PC-9 (cell line): ENCODE measurements around the gene MACROD2. TPM values are rescaled to one million over a fixed set of nuclear protein-coding genes. Genes with fewer than 3 reads are reported as not detected.

Experiments
- BruUV-seq: library from RNA; stranded (reverse); fragments of 400-500 nt; replicated peaks from 2 replicates; lab custom pipeline; 2021; lab: Mats Ljungman, UMichigan
- CTCF ChIA-PET: fragments of 300-600 bp; sonication (Branson Sonifier 250); formaldehyde crosslinking; loops from one replicate; lab custom pipeline; 2022; ENCODE audit warnings: antibody characterized with exemption; lab: Charles Lee
- POLR2A ChIA-PET: fragments of 300-600 bp; sonication (Branson Sonifier 250); formaldehyde crosslinking; loops from one replicate; lab custom pipeline; 2022; ENCODE audit warnings: antibody characterized with exemption; ENCODE audit not compliant: unreplicated experiment; lab: Charles Lee
- DNase-seq, 2 experiments: peaks; one replicate each; pipeline versions ENCODE4 v3.0.0 to v3.0.0-alpha.2; 2015 to 2022; ENCODE audit warnings: mixed read lengths in 1 of 2
- H2AFZ ChIP-seq: fragments of 200-600 bp; sonication (generic); 2 replicates; pipeline ENCODE4 v1.8.1; 2017; ENCODE audit warnings: antibody characterized with exemption
- H3F3A ChIP-seq: fragments of 200-600 bp; sonication (generic); 2 replicates; pipeline ENCODE4 v1.8.1; 2017; ENCODE audit warnings: antibody characterized with exemption, mild to moderate bottlenecking, low read depth; ENCODE audit not compliant: insufficient read depth
- H3K27ac ChIP-seq: fragments of 200-600 bp; sonication (generic); 2 replicates; pipeline ENCODE4 v1.6.1; 2016; ENCODE audit warnings: mixed run types
- H3K27me3 ChIP-seq: fragments of 200-600 bp; sonication (generic); 2 replicates; pipeline ENCODE4 v1.6.1; 2016; ENCODE audit warnings: low read depth, mixed run types; ENCODE audit not compliant: insufficient read depth
- H3K36me3 ChIP-seq: fragments of 200-600 bp; sonication (generic); 2 replicates; pipeline ENCODE4 v1.6.1; 2016; ENCODE audit warnings: low read depth, mixed run types
- H3K4me1 ChIP-seq: fragments of 200-600 bp; sonication (generic); replicated peaks from 2 replicates; pipeline ENCODE4 v1.6.1; 2016; ENCODE audit warnings: mixed run types; ENCODE audit not compliant: insufficient read depth
- H3K4me2 ChIP-seq: fragments of 200-600 bp; sonication (generic); 2 replicates; pipeline ENCODE4 v1.6.1; 2017; ENCODE audit warnings: mixed run types
- H3K4me3 ChIP-seq: fragments of 200-600 bp; sonication (generic); 2 replicates; pipeline ENCODE4 v1.6.1; 2016; ENCODE audit warnings: mixed run types
- H3K79me2 ChIP-seq: fragments of 200-600 bp; sonication (generic); 2 replicates; pipeline ENCODE4 v1.6.1; 2017; ENCODE audit warnings: low read depth, mixed run types
- H3K9me2 ChIP-seq: fragments of 200-600 bp; sonication (generic); 2 replicates; pipeline ENCODE4 v1.8.1; 2017; ENCODE audit warnings: mild to moderate bottlenecking; ENCODE audit not compliant: insufficient read depth
- H3K9me3 ChIP-seq: fragments of 200-600 bp; sonication (generic); 2 replicates; pipeline ENCODE4 v1.8.1; 2016; ENCODE audit warnings: low read depth; ENCODE audit not compliant: insufficient read depth
- H4K20me1 ChIP-seq: fragments of 200-600 bp; sonication (generic); 2 replicates; pipeline ENCODE4 v1.8.1; 2017; ENCODE audit not compliant: insufficient read depth
- CTCF ChIP-seq: fragments of 200-600 bp; sonication (generic); conservative IDR thresholded peaks from 2 replicates; pipeline ENCODE4 v1.6.1; 2017; ENCODE audit warnings: mixed run types, antibody characterized with exemption, mild to moderate bottlenecking, moderate library complexity
- EZH2 ChIP-seq: fragments of 200-600 bp; sonication (generic); IDR thresholded peaks from 2 replicates; pipeline ENCODE4 v1.8.0; 2017; ENCODE audit warnings: antibody characterized with exemption, low read depth
- intact Hi-C: fragments of 100-400 bp; cut with micrococcal nuclease; formaldehyde crosslinking; loops from one replicate; pipeline ENCODE4 v1.10.0; 2022; ENCODE audit not compliant: unreplicated experiment
- total RNA-seq: library from RNA; stranded (reverse); gene quantifications from 2 replicates; pipeline ENCODE4 v1.2.3, GENCODE V29; 2021

Gene MACROD2
- total RNA-seq, 1 experiment from 2014 or later: 11.4 TPM

- no peak overlapping the region for H3K4me2 ChIP-seq
- no peaks in the 10 kb centered on the region for H3K79me2 ChIP-seq
- no peaks in the 10 kb centered on the region for H3K4me1 ChIP-seq
- intact Hi-C loops: no loop called here
- H3K27ac ChIP-seq: no peak overlapping the region
- DNase-seq: no peak
- H3F3A ChIP-seq: no peaks in the 10 kb centered on the region
- ChIA-PET CTCF (no interaction called here), POLR2A (interaction anchor here (0.8 kb wide), 1 partner anchor 267 kb away, joined by 15 read pairs; no protein-coding TSS in a partner anchor)
- H3K27me3 ChIP-seq: no peaks in the 10 kb centered on the region
- no peaks in the 10 kb centered on the region; the same call in 1 of the 2 replicates for H3K9me2 ChIP-seq
- BruUV-seq: no TSS peak
- H4K20me1 ChIP-seq: no peaks in the 10 kb centered on the region
- TF ChIP-seq CTCF (no peak), EZH2 (no peak)
- no peak overlapping the region for H3K4me3 ChIP-seq
- H2AFZ ChIP-seq: no peak overlapping the region
- no peaks in the 10 kb centered on the region for H3K36me3 ChIP-seq
- no peaks in the 10 kb centered on the region for H3K9me3 ChIP-seq
Observed at GRCh38 chr20:15045246-15045645, 1049.9 kb downstream of the MACROD2 start.

GRCh38 chr20:15047042-15047441 is 1051.7 kb downstream of the MACROD2 start:
- BruUV-seq: no TSS peak
- intact Hi-C loops: no loop called here

GRCh38 chr20:15047601-15048000 is 1052.3 kb downstream of the MACROD2 start:
- H3K27ac ChIP-seq: no peak overlapping the region
- H3F3A ChIP-seq: no peaks in the 10 kb centered on the region
- no peaks in the 10 kb centered on the region for H3K36me3 ChIP-seq
- no TSS peak for BruUV-seq
- no peaks in the 10 kb centered on the region for H3K9me3 ChIP-seq
- no peaks in the 10 kb centered on the region for H3K79me2 ChIP-seq
- no peaks in the 10 kb centered on the region for H3K27me3 ChIP-seq
- TF ChIP-seq EZH2 (no peak), CTCF (no peak)
- no peaks in the 10 kb centered on the region for H4K20me1 ChIP-seq
- DNase-seq: no peak
- CTCF ChIA-PET: no interaction called here
- no peaks in the 10 kb centered on the region; the same call in 1 of the 2 replicates for H3K9me2 ChIP-seq
- POLR2A ChIA-PET: no interaction called here
- H2AFZ ChIP-seq: no peak overlapping the region
- H3K4me1 ChIP-seq: no peaks in the 10 kb centered on the region
- no peak overlapping the region for H3K4me3 ChIP-seq
- intact Hi-C loops: no loop called here
- H3K4me2 ChIP-seq: no peak overlapping the region

More at GRCh38 chr20:15047042-15047441, 1051.7 kb downstream of the MACROD2 start:
- no peaks in the 10 kb centered on the region; the same call in 1 of the 2 replicates for H3K9me2 ChIP-seq
- CTCF ChIA-PET: no interaction called here
- H3K79me2 ChIP-seq: no peaks in the 10 kb centered on the region
- H3K27me3 ChIP-seq: no peaks in the 10 kb centered on the region
- no peak for TF ChIP-seq EZH2
- TF ChIP-seq CTCF: no peak
- no peaks in the 10 kb centered on the region for H3K9me3 ChIP-seq
- H3K4me1 ChIP-seq: no peaks in the 10 kb centered on the region
- H2AFZ ChIP-seq: no peak overlapping the region
- no peaks in the 10 kb centered on the region for H3F3A ChIP-seq
- H3K27ac ChIP-seq: no peak overlapping the region
- H4K20me1 ChIP-seq: no peaks in the 10 kb centered on the region
- POLR2A ChIA-PET: no interaction called here
- no peak overlapping the region for H3K4me3 ChIP-seq
- no peaks in the 10 kb centered on the region for H3K36me3 ChIP-seq
- H3K4me2 ChIP-seq: no peak overlapping the region
- no peak for DNase-seq
